GM12878 (cell line): ENCODE results near the gene FOXP1. TPM values are rescaled to one million over a fixed set of nuclear protein-coding genes. Genes with fewer than 3 reads are reported as not detected.

Source experiments
- ATAC-seq: fragments of 200-7000 bp; cut with Tn5 transposase; 3 replicates; pipeline ENCODE4 v1.9.1; 2020; ENCODE audit warnings: mild to moderate bottlenecking, moderate library complexity
- BruUV-seq: library from RNA; stranded (reverse); fragments of 400-500 nt; replicated peaks from 2 replicates; lab custom pipeline; 2021; lab: Mats Ljungman, UMichigan
- CTCF ChIA-PET: fragments of 300-600 bp; sonication (Branson Sonifier 250); formaldehyde crosslinking; extraction: SDS; loops from one replicate; lab custom pipeline; 2021; ENCODE audit warnings: inconsistent platforms; lab: Yijun Ruan, JAX
- POLR2A ChIA-PET: fragments of 350-600 bp; formaldehyde crosslinking; extraction: SDS; loops from one replicate; lab custom pipeline; 2021; ENCODE audit warnings: inconsistent platforms; lab: Charles Lee
- RAD21 ChIA-PET: fragments of 300-600 bp; sonication (Branson Sonifier 250); formaldehyde crosslinking; loops from one replicate; lab custom pipeline; 2023; ENCODE audit warnings: antibody characterized with exemption; ENCODE audit not compliant: unreplicated experiment; lab: Charles Lee
- SMC1A ChIA-PET: fragments of 300-600 bp; sonication (Branson Sonifier 250); formaldehyde crosslinking; loops from one replicate; lab custom pipeline; 2023; ENCODE audit not compliant: unreplicated experiment, uncharacterized antibody; lab: Charles Lee
- DNase-seq: peaks from one replicate; pipeline ENCODE4 v3.0.0-alpha.2; 2011; ENCODE audit warnings: low read depth, low spot score
- FAIRE-seq: peaks from 3 replicates; lab custom pipeline; 2011; peaks lifted over from hg19 to GRCh38; lab: Jason Lieb, UNC
- H2AFZ ChIP-seq: 2 replicates; pipeline ENCODE4 v1.6.0; 2011; ENCODE audit warnings: low read depth, low read length, control low read depth; ENCODE audit not compliant: control insufficient read depth
- H3K27ac ChIP-seq: 2 replicates; pipeline ENCODE4 v1.5.1; 2011; ENCODE audit warnings: control low read depth; ENCODE audit not compliant: control insufficient read depth, insufficient read depth
- H3K27me3 ChIP-seq, 2 experiments: replicated peaks in 1 of 2; 2 replicates each; pipeline versions ENCODE4 v1.6.0 to v1.6.1; 2011; ENCODE audit warnings: low read length in 1 of 2; ENCODE audit not compliant: control insufficient read depth in 2 of 2, insufficient read depth in 2 of 2
- H3K36me3 ChIP-seq, 2 experiments: 2 replicates each; pipeline ENCODE4 v1.5.1; 2011; ENCODE audit warnings: low read length in 1 of 2; ENCODE audit not compliant: control insufficient read depth in 2 of 2, insufficient read depth in 2 of 2
- H3K4me1 ChIP-seq: 2 replicates; pipeline ENCODE4 v1.6.1; 2011; ENCODE audit warnings: mild to moderate bottlenecking, low read length, moderate library complexity, mixed read lengths; ENCODE audit not compliant: control insufficient read depth, insufficient read depth
- H3K4me2 ChIP-seq: 2 replicates; pipeline ENCODE4 v1.6.0; 2011; ENCODE audit warnings: control low read depth; ENCODE audit not compliant: control insufficient read depth, insufficient read depth
- H3K4me3 ChIP-seq: fragments of 200-600 bp; sonication (generic); 2 replicates; pipeline ENCODE4 v1.5.1; 2016
- H3K79me2 ChIP-seq: 2 replicates; pipeline ENCODE4 v1.6.0; 2011; ENCODE audit warnings: low read length; ENCODE audit not compliant: control insufficient read depth, insufficient read depth
- H3K9ac ChIP-seq: 2 replicates; pipeline ENCODE4 v1.8.0; 2011; ENCODE audit warnings: low read length, control low read depth, mixed read lengths; ENCODE audit not compliant: control insufficient read depth, insufficient read depth
- H3K9me3 ChIP-seq: replicated peaks from 3 replicates; pipeline ENCODE4 v1.5.1; 2011; ENCODE audit warnings: mild to moderate bottlenecking, low read length; ENCODE audit not compliant: control insufficient read depth, insufficient read depth
- H4K20me1 ChIP-seq: 2 replicates; pipeline ENCODE4 v1.6.0; 2011; ENCODE audit not compliant: control insufficient read depth, insufficient read depth
- BRCA1 ChIP-seq: IDR thresholded peaks from 2 replicates; pipeline ENCODE4 v1.6.1; 2011; ENCODE audit warnings: low read depth, low read length, improper control_type of control experiment
- CEBPB ChIP-seq, 2 experiments: fragments of 150-350 bp in 1 of 2; IDR thresholded peaks; 2 replicates each; pipeline ENCODE4 v1.6.1; 2012 to 2014; ENCODE audit warnings: low read depth in 2 of 2, low read length in 2 of 2, borderline replicate concordance in 1 of 2, inconsistent platforms in 1 of 2
- EP300 ChIP-seq, 2 experiments: fragments of 150-350 bp in 1 of 2; IDR thresholded peaks; 2 replicates each; pipeline ENCODE4 v1.6.1; 2011 to 2012; ENCODE audit warnings: low read depth in 2 of 2, low read length in 2 of 2, borderline replicate concordance in 1 of 2, improper control_type of control experiment in 1 of 2, inconsistent platforms in 1 of 2; ENCODE audit not compliant: control insufficient read depth in 1 of 2
- GABPA ChIP-seq: IDR thresholded peaks from 2 replicates; pipeline ENCODE4 v1.6.1; 2014; ENCODE audit warnings: antibody characterized with exemption, low read depth, mild to moderate bottlenecking, inconsistent platforms
- HDGF ChIP-seq: fragments of 450-650 bp; IDR thresholded peaks from 2 replicates; pipeline ENCODE4 v1.6.1; 2016; ENCODE audit warnings: antibody characterized with exemption
- NBN ChIP-seq: fragments of 450-650 bp; IDR thresholded peaks from 2 replicates; pipeline ENCODE4 v1.6.1; 2016
- NFXL1 ChIP-seq: fragments of 450-650 bp; IDR thresholded peaks from 2 replicates; pipeline ENCODE4 v1.6.1; 2017; ENCODE audit warnings: antibody characterized with exemption, mild to moderate bottlenecking, borderline replicate concordance
- PAX5 ChIP-seq: IDR thresholded peaks from 2 replicates; pipeline ENCODE4 v1.6.1; 2011; ENCODE audit warnings: low read depth, low read length, borderline replicate concordance
- STAT3 ChIP-seq: IDR thresholded peaks from 2 replicates; pipeline ENCODE4 v1.6.1; 2011; ENCODE audit warnings: low read depth, low read length, improper control_type of control experiment
- TBL1XR1 ChIP-seq: IDR thresholded peaks from 2 replicates; pipeline ENCODE4 v1.6.1; 2012; ENCODE audit warnings: low read depth, low read length, improper control_type of control experiment
- TCF7 ChIP-seq: IDR thresholded peaks from 2 replicates; pipeline ENCODE4 v1.6.1; 2014; ENCODE audit warnings: antibody characterized with exemption, borderline replicate concordance
- ZSCAN29 ChIP-seq: fragments of 450-650 bp; IDR thresholded peaks from 2 replicates; pipeline ENCODE4 v1.6.1; 2017; ENCODE audit warnings: mild to moderate bottlenecking, moderate library complexity
- WGBS: methylation state at CpG from one replicate; pipeline ENCODE4 v1.1.6; 2016; ENCODE audit warnings: low lambda C conversion rate; ENCODE audit not compliant: insufficient replicate concordance, insufficient coverage; ENCODE audit errors: missing lambda C conversion rate; 5-methylcytosine and 5-hydroxymethylcytosine counted together
- in situ Hi-C: fragments of 300-500 bp; cut with MboI; formaldehyde crosslinking; loops from 9 replicates; pipeline ENCODE4 v1.14.3; 2018; ENCODE audit warnings: mixed read lengths
- intact Hi-C: fragments of 100-400 bp; cut with micrococcal nuclease; formaldehyde crosslinking; loops from one replicate; pipeline ENCODE4 v1.14.2; 2022; ENCODE audit not compliant: unreplicated experiment
- polyA plus RNA-seq, 11 experiments: library from polyadenylated mRNA; depleted of rRNA in 4 of 11; unstranded in 6 of 11; stranded (reverse) in 5 of 11; fragments of >200 nt; fragmentation: Nextera tagmentation in 4 of 11; fragmentation: Illumina TruSeq in 1 of 11; extraction: Ambion mirVana in 4 of 11; extraction: Trizol in 1 of 11; gene quantifications; 1 replicate in 1 of 11; 2 replicates in 10 of 11; pipeline versions ENCODE4 v1.2.1 to v1.2.3, GENCODE V29; 2011 to 2016; ENCODE audit warnings: inconsistent platforms in 2 of 11, missing spikeins in 2 of 11, low read depth in 1 of 11
- total RNA-seq, 4 experiments: library from RNA; depleted of rRNA in 3 of 4; stranded (reverse); fragments of >200 nt in 3 of 4; fragmentation: Illumina TruSeq in 1 of 4; extraction: Trizol in 1 of 4; gene quantifications; 2 replicates each; pipeline versions ENCODE4 v1.2.1 to v1.2.3, GENCODE V29; 2013 to 2021
- TF ChIP-seq, protein P1 (sequence below): fragments of 150-350 bp; IDR thresholded peaks from 2 replicates; pipeline ENCODE4 v1.6.1; 2016; ENCODE audit warnings: low read depth, low read length

The FOXP1 gene
- total and polyA plus RNA-seq, 10 of the 15 experiments (the other 5 are each of a cell fraction or from before 2014, with no cell fraction given), result 0.05 to 1.6 (median 0.20) TPM; not detected in 1

DNA sequence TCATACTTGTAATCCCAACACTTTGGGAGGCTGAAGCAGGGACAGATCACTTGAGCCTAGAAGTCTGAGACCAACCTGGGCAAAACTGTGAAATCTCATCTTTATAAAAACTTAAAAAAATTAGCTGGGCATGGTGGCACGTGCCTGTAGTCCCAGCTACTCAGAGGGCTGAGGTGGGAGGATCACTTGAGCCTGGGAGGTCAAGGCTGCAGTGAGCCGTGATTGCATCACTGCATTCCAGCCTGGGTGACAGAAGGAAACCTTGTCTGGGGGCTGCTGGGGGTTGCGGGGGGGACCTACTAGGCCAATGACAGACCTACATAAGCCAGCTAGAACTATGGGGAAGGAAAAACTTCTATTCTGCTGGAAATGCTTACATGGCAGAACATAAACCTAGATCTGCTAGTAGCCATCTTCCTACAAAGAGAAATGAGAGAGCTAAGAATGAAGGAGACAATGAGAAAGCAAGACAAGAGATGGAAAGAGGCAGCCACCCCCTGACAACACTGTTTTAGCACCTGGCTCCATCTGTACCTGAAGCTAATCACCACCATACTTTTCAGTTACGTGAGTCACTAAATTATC lies 23.9 kb downstream of the FOXP1 start (continued):
- TF ChIP-seq NFXL1 (no peak), NBN (no peak)
- TF ChIP-seq, all 136 proteins: peak for 0

DNA sequence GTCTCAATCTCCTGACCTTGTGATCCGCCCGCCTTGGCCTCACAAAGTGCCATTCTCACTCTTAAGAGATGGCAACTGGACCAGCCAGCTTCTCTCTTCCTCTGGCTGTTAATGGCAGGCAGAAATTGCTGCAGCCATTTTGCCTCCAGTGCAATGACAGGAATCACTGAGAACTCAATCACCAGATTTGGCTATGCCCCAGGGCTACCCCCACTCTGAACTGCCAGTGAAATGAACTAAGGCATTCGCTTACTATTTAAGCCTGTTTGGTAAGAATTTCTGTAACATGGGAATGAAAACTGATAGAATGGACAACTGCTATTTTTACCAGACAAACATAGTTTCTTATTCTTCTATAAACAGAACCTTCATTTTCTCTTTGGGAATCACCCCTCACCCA lies 24.5 kb downstream of the FOXP1 start:
- ChIA-PET POLR2A (no interaction called here), CTCF (no interaction called here), RAD21 (no interaction called here), SMC1A (no interaction called here)
- DNase-seq, result no peak
- Histone ChIP-seq H3K9me3 (no peaks in the 10 kb centered on the region), H3K36me3 (no peaks in the 10 kb centered on the region; a peak in 1 of 4 replicates), H3K4me3 (no peak overlapping the region), H2AFZ (no peak overlapping the region), H3K4me1 (peaks cover 5% of the 10 kb centered on the region), H3K9ac (no peak overlapping the region), H3K27me3 (peaks cover 0 to 2% of the 10 kb centered on the region in 2 experiments; a peak in 2 of 4 replicates), H3K4me2 (no peak overlapping the region), H4K20me1 (no peaks in the 10 kb centered on the region), H3K27ac (no peak overlapping the region), H3K79me2 (no peaks in the 10 kb centered on the region)
- 20% methylated on average over 3 of the region's 3 CpGs for WGBS
- intact Hi-C loops, result no loop called here
- TF ChIP-seq NFXL1 (no peak), PAX5 (no peak), TBL1XR1 (no peak), HDGF (no peak), CEBPB (IDR thresholded peaks at IDR 0.05; ENCODE audit: borderline replicate concordance in 1 of 2, low read depth in 2 of 2, low read length in 2 of 2) (no peak), STAT3 (no peak), BRCA1 (no peak), EP300 (IDR thresholded peaks at IDR 0.05; ENCODE audit: borderline replicate concordance in 1 of 2, control insufficient read depth in 1 of 2, low read depth in 2 of 2, low read length in 2 of 2) (no peak), ZSCAN29 (no peak), GABPA (no peak), TCF7 (no peak)
- TF ChIP-seq, protein P1, sequence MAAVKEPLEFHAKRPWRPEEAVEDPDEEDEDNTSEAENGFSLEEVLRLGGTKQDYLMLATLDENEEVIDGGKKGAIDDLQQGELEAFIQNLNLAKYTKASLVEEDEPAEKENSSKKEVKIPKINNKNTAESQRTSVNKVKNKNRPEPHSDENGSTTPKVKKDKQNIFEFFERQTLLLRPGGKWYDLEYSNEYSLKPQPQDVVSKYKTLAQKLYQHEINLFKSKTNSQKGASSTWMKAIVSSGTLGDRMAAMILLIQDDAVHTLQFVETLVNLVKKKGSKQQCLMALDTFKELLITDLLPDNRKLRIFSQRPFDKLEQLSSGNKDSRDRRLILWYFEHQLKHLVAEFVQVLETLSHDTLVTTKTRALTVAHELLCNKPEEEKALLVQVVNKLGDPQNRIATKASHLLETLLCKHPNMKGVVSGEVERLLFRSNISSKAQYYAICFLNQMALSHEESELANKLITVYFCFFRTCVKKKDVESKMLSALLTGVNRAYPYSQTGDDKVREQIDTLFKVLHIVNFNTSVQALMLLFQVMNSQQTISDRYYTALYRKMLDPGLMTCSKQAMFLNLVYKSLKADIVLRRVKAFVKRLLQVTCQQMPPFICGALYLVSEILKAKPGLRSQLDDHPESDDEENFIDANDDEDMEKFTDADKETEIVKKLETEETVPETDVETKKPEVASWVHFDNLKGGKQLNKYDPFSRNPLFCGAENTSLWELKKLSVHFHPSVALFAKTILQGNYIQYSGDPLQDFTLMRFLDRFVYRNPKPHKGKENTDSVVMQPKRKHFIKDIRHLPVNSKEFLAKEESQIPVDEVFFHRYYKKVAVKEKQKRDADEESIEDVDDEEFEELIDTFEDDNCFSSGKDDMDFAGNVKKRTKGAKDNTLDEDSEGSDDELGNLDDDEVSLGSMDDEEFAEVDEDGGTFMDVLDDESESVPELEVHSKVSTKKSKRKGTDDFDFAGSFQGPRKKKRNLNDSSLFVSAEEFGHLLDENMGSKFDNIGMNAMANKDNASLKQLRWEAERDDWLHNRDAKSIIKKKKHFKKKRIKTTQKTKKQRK, result no peak
- ATAC-seq, result no peak
- no peak for FAIRE-seq
- no TSS peak for BruUV-seq
- in situ Hi-C loops, result no loop called here
